IMR-90 (cell line): ENCODE results near the gene CCDC142. TPM values are rescaled to one million over a fixed set of nuclear protein-coding genes. Genes with fewer than 3 reads are reported as not detected.

Source experiments
- ATAC-seq: fragments of 200-7000 bp; cut with Tn5 transposase; 2 replicates; pipeline ENCODE4 v1.9.1; 2020; ENCODE audit warnings: low read depth, mild to moderate bottlenecking, moderate library complexity
- Bru-seq: library from RNA; stranded (reverse); fragments of 400-500 nt; gene quantifications from one replicate; lab custom pipeline; 2021; lab: Mats Ljungman, UMichigan
- BruChase-seq, 2 experiments: library from RNA; stranded (reverse); fragments of 400-500 nt; gene quantifications; one replicate each; lab custom pipeline; 2021; lab: Mats Ljungman, UMichigan
- BruUV-seq: library from RNA; stranded (reverse); fragments of 400-500 nt; replicated peaks from 2 replicates; lab custom pipeline; 2021; lab: Mats Ljungman, UMichigan
- CTCF ChIA-PET: fragments of 300-600 bp; formaldehyde crosslinking; extraction: SDS; loops from one replicate; lab custom pipeline; 2021; ENCODE audit warnings: antibody characterized with exemption; lab: Yijun Ruan, JAX
- POLR2A ChIA-PET: fragments of 300-600 bp; sonication (Branson Sonifier 250); formaldehyde crosslinking; loops from one replicate; lab custom pipeline; 2022; ENCODE audit warnings: antibody characterized with exemption; ENCODE audit not compliant: unreplicated experiment; lab: Charles Lee
- DNase-seq: peaks from one replicate; pipeline ENCODE4 v3.0.0; 2013
- H2AFZ ChIP-seq: replicated peaks from 2 replicates; pipeline ENCODE3; 2013; ENCODE audit warnings: low read length, mild to moderate bottlenecking; ENCODE audit not compliant: poor library complexity
- H2AK5ac ChIP-seq: 2 replicates; pipeline ENCODE4 v1.6.1; 2013; ENCODE audit warnings: low read depth, low read length, inconsistent platforms
- H2AK9ac ChIP-seq: replicated peaks from 2 replicates; pipeline ENCODE3; 2013; ENCODE audit warnings: mild to moderate bottlenecking, low read depth, low read length, moderate library complexity; ENCODE audit not compliant: poor library complexity
- H2BK120ac ChIP-seq: 2 replicates; pipeline ENCODE4 v1.6.1; 2013; ENCODE audit warnings: low read depth, low read length, inconsistent platforms
- H2BK15ac ChIP-seq: 3 replicates; pipeline ENCODE4 v1.6.1; 2013; ENCODE audit warnings: low read depth, low read length, inconsistent platforms
- H2BK20ac ChIP-seq: 2 replicates; pipeline ENCODE4 v1.6.1; 2013; ENCODE audit warnings: low read depth, mild to moderate bottlenecking, inconsistent platforms, low read length, moderate library complexity
- H2BK5ac ChIP-seq: 2 replicates; pipeline ENCODE4 v1.6.1; 2013; ENCODE audit warnings: mild to moderate bottlenecking, low read depth, low read length, inconsistent platforms; ENCODE audit not compliant: poor library complexity, severe bottlenecking
- H3K14ac ChIP-seq: replicated peaks from 2 replicates; pipeline ENCODE4 v1.6.1; 2013; ENCODE audit warnings: low read depth, low read length, inconsistent platforms
- H3K18ac ChIP-seq: 2 replicates; pipeline ENCODE4 v1.6.1; 2013; ENCODE audit warnings: low read depth, low read length, control low read depth
- H3K23ac ChIP-seq: 2 replicates; pipeline ENCODE4 v1.6.1; 2013; ENCODE audit warnings: low read depth, low read length, inconsistent platforms
- H3K27ac ChIP-seq: 2 replicates; pipeline ENCODE4 v1.5.1; 2013; ENCODE audit warnings: mild to moderate bottlenecking, control low read depth, low read length; ENCODE audit not compliant: insufficient read depth
- H3K27me3 ChIP-seq: 2 replicates; pipeline ENCODE4 v1.6.1; 2013; ENCODE audit warnings: low read length; ENCODE audit not compliant: control insufficient read depth, insufficient read depth
- H3K36me3 ChIP-seq: 2 replicates; pipeline ENCODE4 v1.6.1; 2013; ENCODE audit warnings: low read length, mixed read lengths; ENCODE audit not compliant: control insufficient read depth, insufficient read depth
- H3K4ac ChIP-seq: 2 replicates; pipeline ENCODE4 v1.6.1; 2013; ENCODE audit warnings: low read depth, low read length, inconsistent platforms
- H3K4me1 ChIP-seq: 2 replicates; pipeline ENCODE4 v1.6.1; 2013; ENCODE audit warnings: low read length, mixed read lengths; ENCODE audit not compliant: control insufficient read depth, insufficient read depth
- H3K4me2 ChIP-seq: 2 replicates; pipeline ENCODE4 v1.6.1; 2013; ENCODE audit warnings: low read depth, mild to moderate bottlenecking, control low read depth, low read length, moderate library complexity
- H3K4me3 ChIP-seq: 2 replicates; pipeline ENCODE4 v1.5.1; 2013; ENCODE audit warnings: low read depth, mild to moderate bottlenecking, control low read depth, low read length, moderate library complexity; ENCODE audit not compliant: insufficient read depth
- H3K56ac ChIP-seq: 2 replicates; pipeline ENCODE4 v1.6.1; 2013; ENCODE audit warnings: low read length, inconsistent platforms; ENCODE audit not compliant: insufficient read depth; ENCODE audit errors: extremely low read depth
- H3K79me1 ChIP-seq, 2 experiments: 2 replicates each; pipeline ENCODE4 v1.6.1; 2013; ENCODE audit warnings: low read length in 2 of 2, inconsistent platforms in 1 of 2, low read depth in 1 of 2
- H3K9ac ChIP-seq: 2 replicates; pipeline ENCODE4 v1.6.1; 2013; ENCODE audit warnings: low read depth, low read length, control low read depth
- H3K9me1 ChIP-seq: 2 replicates; pipeline ENCODE4 v1.6.1; 2013; ENCODE audit warnings: low read length, inconsistent platforms; ENCODE audit not compliant: insufficient read depth
- H3K9me3 ChIP-seq: 2 replicates; pipeline ENCODE4 v1.6.1; 2013; ENCODE audit warnings: low read length; ENCODE audit not compliant: control insufficient read depth, insufficient read depth
- H4K20me1 ChIP-seq: 2 replicates; pipeline ENCODE4 v1.6.1; 2013; ENCODE audit warnings: low read length, inconsistent platforms; ENCODE audit not compliant: insufficient read depth
- H4K5ac ChIP-seq: 2 replicates; pipeline ENCODE4 v1.6.1; 2013; ENCODE audit warnings: mild to moderate bottlenecking, low read depth, low read length, control low read depth
- H4K8ac ChIP-seq, 2 experiments: 2 replicates each; pipeline ENCODE4 v1.6.1; 2013; ENCODE audit warnings: low read depth in 2 of 2, low read length in 2 of 2, control low read depth in 1 of 2, inconsistent platforms in 1 of 2
- H4K91ac ChIP-seq: 2 replicates; pipeline ENCODE4 v1.6.1; 2013; ENCODE audit warnings: low read depth, low read length, inconsistent platforms; ENCODE audit not compliant: insufficient read depth
- BHLHE40 ChIP-seq: fragments of 150-350 bp; IDR thresholded peaks from 2 replicates; pipeline ENCODE4 v1.6.1; 2016; ENCODE audit warnings: mild to moderate bottlenecking, low read depth, low read length
- CHD1 ChIP-seq: IDR thresholded peaks from 2 replicates; pipeline ENCODE4 v1.6.1; 2012; ENCODE audit warnings: low read depth, low read length, improper control_type of control experiment
- MAFK ChIP-seq: IDR thresholded peaks from 2 replicates; pipeline ENCODE4 v1.6.1; 2012; ENCODE audit warnings: low read depth, low read length, improper control_type of control experiment
- MAZ ChIP-seq: IDR thresholded peaks from 2 replicates; pipeline ENCODE4 v1.6.1; 2012; ENCODE audit warnings: low read depth, mild to moderate bottlenecking, low read length, improper control_type of control experiment, moderate library complexity, borderline replicate concordance
- MXI1 ChIP-seq: IDR thresholded peaks from 2 replicates; pipeline ENCODE4 v1.6.1; 2012; ENCODE audit warnings: low read depth, mild to moderate bottlenecking, low read length, moderate library complexity, borderline replicate concordance
- NFE2L2 ChIP-seq: fragments of 150-350 bp; IDR thresholded peaks from 2 replicates; pipeline ENCODE4 v1.6.1; 2016; ENCODE audit warnings: low read depth, mild to moderate bottlenecking, low read length
- POLR2A ChIP-seq: IDR thresholded peaks from 2 replicates; pipeline ENCODE4 v1.6.1; 2012; ENCODE audit warnings: mild to moderate bottlenecking, low read depth, low read length
- RAD21 ChIP-seq: IDR thresholded peaks from 2 replicates; pipeline ENCODE4 v1.6.1; 2012; ENCODE audit warnings: low read length, improper control_type of control experiment
- RCOR1 ChIP-seq: IDR thresholded peaks from 2 replicates; pipeline ENCODE4 v1.6.1; 2012; ENCODE audit warnings: mild to moderate bottlenecking, low read length, improper control_type of control experiment; ENCODE audit not compliant: insufficient replicate concordance
- RFX5 ChIP-seq: IDR thresholded peaks from 2 replicates; pipeline ENCODE4 v1.8.0; 2012; ENCODE audit warnings: low read depth, mild to moderate bottlenecking, low read length, moderate library complexity
- WGBS, 2 experiments: methylation state at CpG; one replicate each; pipeline versions ENCODE4 v1.1.5 to v1.1.7; 2013; ENCODE audit warnings: missing lambda C conversion rate in 2 of 2; ENCODE audit not compliant: insufficient read length in 1 of 2; ENCODE audit errors: extremely low coverage in 2 of 2; 5-methylcytosine and 5-hydroxymethylcytosine counted together
- dilution Hi-C: fragments of 300-500 bp; cut with HindIII; formaldehyde crosslinking; loops from one replicate; pipeline ENCODE4 v1.14.3; 2018; ENCODE audit warnings: low sequenced_read_pairs; ENCODE audit not compliant: unreplicated experiment
- in situ Hi-C: fragments of 300-500 bp; cut with MboI; formaldehyde crosslinking; loops from 3 replicates; pipeline ENCODE4 v1.14.3; 2019; ENCODE audit warnings: low sequenced_read_pairs, inconsistent platforms, mixed read lengths
- intact Hi-C: fragments of 100-400 bp; cut with micrococcal nuclease; formaldehyde crosslinking; loops from 2 replicates; pipeline ENCODE4 v1.10.0; 2022
- long read RNA-seq: library from polyadenylated mRNA; unstranded; transcript quantifications from one replicate; pipeline ENCODE4 v2.0.0, GENCODE V29; 2021; ENCODE audit not compliant: unreplicated experiment
- polyA plus RNA-seq, 3 experiments: library from polyadenylated mRNA; depleted of rRNA; stranded (reverse); fragments of >200 nt; gene quantifications; 2 replicates each; pipeline ENCODE4 v1.2.3, GENCODE V29; 2012; ENCODE audit warnings: low replicate concordance in 1 of 3
- total RNA-seq: library from RNA; depleted of rRNA; stranded (reverse); fragments of >200 nt; gene quantifications from 2 replicates; pipeline ENCODE4 v1.2.3, GENCODE V29; 2012; rRNA removed
- TF ChIP-seq, protein P1 (sequence below): fragments of 150-350 bp; IDR thresholded peaks from 2 replicates; pipeline ENCODE4 v1.6.1; 2017; ENCODE audit warnings: mild to moderate bottlenecking, antibody characterized with exemption, low read length, low read depth
- TF ChIP-seq, protein P2 (sequence below): fragments of 150-350 bp; IDR thresholded peaks from 2 replicates; pipeline ENCODE4 v1.6.1; 2016; ENCODE audit warnings: low read depth, mild to moderate bottlenecking, low read length, moderate library complexity, borderline replicate concordance

CCDC142 gene
- total RNA-seq = 6.1 and 8.4 TPM in 2 replicates
- polyA plus RNA-seq (2012; rRNA removed) = 11.1 and 14.0 TPM in 2 replicates
- 2.8 and 4.6 TPM in 2 replicates for polyA plus RNA-seq (2012; cell fraction: cytosol; rRNA removed)
- polyA plus RNA-seq (2012; cell fraction: nucleus; rRNA removed; ENCODE audit: low replicate concordance) = 53.9 and 76.0 TPM in 2 replicates
- percentile 65 among the genes with signal in this experiment for Bru-seq, nascent RNA
- percentile 75 among the genes with signal in this experiment for BruChase-seq, experiment 1, labeled RNA remaining after a 6-hour chase
- BruChase-seq, experiment 2, labeled RNA remaining after a 2-hour chase = percentile 69 among the genes with signal in this experiment
- long read RNA-seq, partial matches to known transcripts = 2 of 7 reads
- long read RNA-seq, other reads (novel, unspliced or antisense) = 5 of 7 reads

GRCh38 chr2:74482801-74483674 lies at the start of gene CCDC142, which contains the start of gene TTC31:
TSS of gene CCDC142 (minus strand) at chr2:74482998. CDS start at chr2:74482837, 161 bp downstream.
TSS of gene TTC31 (plus strand) at chr2:74483081. CDS start at chr2:74483096, 15 bp downstream.
- Histone ChIP-seq H4K5ac (peak within 1 kb of the TSS; percentile 97), H3K36me3 (peaks cover 7% of the 10 kb centered on the region), H2AFZ (peak within 1 kb of the TSS; percentile 100), H3K9me3 (no peaks in the 10 kb centered on the region), H3K9ac (peak within 1 kb of the TSS; percentile 89), H2AK5ac (peak within 1 kb of the TSS; percentile 73), H3K56ac (peak within 1 kb of the TSS; percentile 95), H3K4ac (peak within 1 kb of the TSS; percentile 97), H3K18ac (peak within 1 kb of the TSS; percentile 87), H3K27me3 (no peaks in the 10 kb centered on the region), H2BK120ac (peak within 1 kb of the TSS; percentile 98), H4K8ac (peak within 1 kb of the TSS; percentile 79 to 100), H3K4me3 (peak within 1 kb of the TSS; percentile 80), H2BK20ac (peak within 1 kb of the TSS; percentile 93), H2BK5ac (peak within 1 kb of the TSS; percentile 92), H3K4me1 (peaks cover 13% of the 10 kb centered on the region), H4K91ac (peak within 1 kb of the TSS; percentile 99), H3K27ac (peak within 1 kb of the TSS; percentile 91), H3K14ac (peak within 1 kb of the TSS; percentile 99), H3K4me2 (peak within 1 kb of the TSS; percentile 97), H2BK15ac (peak within 1 kb of the TSS; percentile 99; the same call in 2 of the 3 replicates), H3K9me1 (peaks cover 7% of the 10 kb centered on the region; the same call in 1 of the 2 replicates), H2AK9ac (peak within 1 kb of the TSS; percentile 99), H3K23ac (peak within 1 kb of the TSS; percentile 98), H4K20me1 (peaks cover 3% of the 10 kb centered on the region; the same call in 1 of the 2 replicates), H3K79me1 (peaks cover 24 to 63% of the 10 kb centered on the region in 2 experiments)
- BruUV-seq = no TSS peak
- ATAC-seq = peak; percentile 93
- WGBS, 2 experiments = 0% methylated on average over 13 of the region's 50 CpGs; no CpG with 5 or more reads in 1 of the 2 experiments
- intact Hi-C loops (loop anchor here (1.0 kb wide), 3 partner anchors 29 to 104 kb away; partner anchors contain the start of genes AUP1 and HTRA2), in situ Hi-C loops (loop anchor here (5.0 to 25.0 kb wide), 2 partner anchors 94 to 379 kb away; no protein-coding TSS in a partner anchor), dilution Hi-C loops (no loop called here)
- POLR2A ChIA-PET = interaction anchor here (1.1 to 1.4 kb wide), 2 partner anchors 21 to 24 kb away, joined by 3 to 5 read pairs; partner anchors contain the start of gene WBP1
- CTCF ChIA-PET = interaction anchor here (0.6 to 3.4 kb wide), 6 partner anchors 14 to 106 kb away, joined by 3 to 17 read pairs (median 4); no protein-coding TSS in a partner anchor
- peak; percentile 93 for DNase-seq
- TF ChIP-seq, protein P1, sequence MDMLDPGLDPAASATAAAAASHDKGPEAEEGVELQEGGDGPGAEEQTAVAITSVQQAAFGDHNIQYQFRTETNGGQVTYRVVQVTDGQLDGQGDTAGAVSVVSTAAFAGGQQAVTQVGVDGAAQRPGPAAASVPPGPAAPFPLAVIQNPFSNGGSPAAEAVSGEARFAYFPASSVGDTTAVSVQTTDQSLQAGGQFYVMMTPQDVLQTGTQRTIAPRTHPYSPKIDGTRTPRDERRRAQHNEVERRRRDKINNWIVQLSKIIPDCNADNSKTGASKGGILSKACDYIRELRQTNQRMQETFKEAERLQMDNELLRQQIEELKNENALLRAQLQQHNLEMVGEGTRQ = no peak
- TF ChIP-seq MXI1 = peak; percentile 31; the same call in 1 of the 2 replicates
- TF ChIP-seq CHD1 = no peak
- TF ChIP-seq, protein P2, sequence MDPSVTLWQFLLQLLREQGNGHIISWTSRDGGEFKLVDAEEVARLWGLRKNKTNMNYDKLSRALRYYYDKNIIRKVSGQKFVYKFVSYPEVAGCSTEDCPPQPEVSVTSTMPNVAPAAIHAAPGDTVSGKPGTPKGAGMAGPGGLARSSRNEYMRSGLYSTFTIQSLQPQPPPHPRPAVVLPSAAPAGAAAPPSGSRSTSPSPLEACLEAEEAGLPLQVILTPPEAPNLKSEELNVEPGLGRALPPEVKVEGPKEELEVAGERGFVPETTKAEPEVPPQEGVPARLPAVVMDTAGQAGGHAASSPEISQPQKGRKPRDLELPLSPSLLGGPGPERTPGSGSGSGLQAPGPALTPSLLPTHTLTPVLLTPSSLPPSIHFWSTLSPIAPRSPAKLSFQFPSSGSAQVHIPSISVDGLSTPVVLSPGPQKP = no peak
- peak; percentile 75 for TF ChIP-seq RAD21
- TF ChIP-seq RFX5 = no peak
- peak; percentile 81; the same call in 1 of the 2 replicates for TF ChIP-seq MAZ
- 0 out of 2 replicates have a peak, but pooled peaks have one; percentile 21 for TF ChIP-seq BHLHE40
- peak; percentile 57; the same call in 1 of the 2 replicates for TF ChIP-seq POLR2A
- TF ChIP-seq RCOR1 = peak; percentile 20
- 0 out of 2 replicates have a peak, but pooled peaks have one; percentile 5 for TF ChIP-seq MAFK
- TF ChIP-seq NFE2L2 = no peak; the same call in 1 of the 2 replicates
